Activated T-cell treated with anti-CD3 and anti-CD28 coated beads for 1 hour (primary cell): ENCODE measurements around the gene CARNS1.
"Not testable (repeated sequence)": the region's sequence is repeated elsewhere in the genome, so short reads cannot be mapped to it uniquely, and the experiment has no call there.

ENCODE experiments used
- DNase-seq: peaks from one replicate; pipeline ENCODE4 v3.0.0-alpha.2; 2020; ENCODE audit warnings: low read depth

Gene CARNS1

DNA sequence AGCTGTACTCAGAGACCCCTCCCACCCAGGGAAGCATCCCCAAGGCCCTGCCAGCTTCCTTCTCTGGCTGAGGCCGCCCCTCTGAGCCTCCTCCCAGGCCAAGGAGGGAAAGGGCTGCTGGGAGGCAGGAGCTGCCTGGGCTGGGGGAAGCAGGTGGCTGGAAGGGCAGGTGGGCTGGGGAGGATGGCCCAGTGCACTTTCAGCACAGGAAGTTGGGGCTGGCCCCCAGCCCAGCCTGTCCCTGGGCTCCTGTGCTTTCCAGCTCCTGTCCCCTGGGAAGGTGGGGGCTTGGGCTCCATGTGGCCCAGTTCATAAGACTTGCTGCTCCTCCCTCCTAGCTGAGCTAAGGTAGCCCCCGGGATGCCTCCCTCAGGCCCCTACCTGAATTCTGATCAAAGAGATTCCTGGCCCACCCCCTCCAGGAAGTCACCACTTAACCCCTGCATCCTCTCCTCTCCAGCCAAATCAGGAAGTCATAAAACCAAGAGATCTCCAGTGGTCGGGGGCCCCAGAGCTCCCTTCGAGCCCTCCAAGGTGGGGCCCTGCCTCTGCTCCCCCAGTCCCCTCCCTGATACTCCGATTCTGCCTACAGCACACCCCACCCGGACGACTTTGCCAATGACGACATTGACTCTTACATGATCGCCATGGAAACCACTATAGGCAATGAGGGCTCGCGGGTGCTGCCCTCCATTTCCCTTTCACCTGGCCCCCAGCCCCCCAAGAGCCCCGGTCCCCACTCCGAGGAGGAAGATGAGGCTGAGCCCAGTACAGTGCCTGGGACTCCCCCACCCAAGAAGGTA, 18.7 kb upstream of the CARNS1 start:
- no peak for DNase-seq

GRCh38 chr11:67397536-67397935, 17.9 kb upstream of the CARNS1 start:
- no peak for DNase-seq

GRCh38 chr11:67397986-67398660, 17.4 kb upstream of the CARNS1 start:
- DNase-seq = no peak

DNA sequence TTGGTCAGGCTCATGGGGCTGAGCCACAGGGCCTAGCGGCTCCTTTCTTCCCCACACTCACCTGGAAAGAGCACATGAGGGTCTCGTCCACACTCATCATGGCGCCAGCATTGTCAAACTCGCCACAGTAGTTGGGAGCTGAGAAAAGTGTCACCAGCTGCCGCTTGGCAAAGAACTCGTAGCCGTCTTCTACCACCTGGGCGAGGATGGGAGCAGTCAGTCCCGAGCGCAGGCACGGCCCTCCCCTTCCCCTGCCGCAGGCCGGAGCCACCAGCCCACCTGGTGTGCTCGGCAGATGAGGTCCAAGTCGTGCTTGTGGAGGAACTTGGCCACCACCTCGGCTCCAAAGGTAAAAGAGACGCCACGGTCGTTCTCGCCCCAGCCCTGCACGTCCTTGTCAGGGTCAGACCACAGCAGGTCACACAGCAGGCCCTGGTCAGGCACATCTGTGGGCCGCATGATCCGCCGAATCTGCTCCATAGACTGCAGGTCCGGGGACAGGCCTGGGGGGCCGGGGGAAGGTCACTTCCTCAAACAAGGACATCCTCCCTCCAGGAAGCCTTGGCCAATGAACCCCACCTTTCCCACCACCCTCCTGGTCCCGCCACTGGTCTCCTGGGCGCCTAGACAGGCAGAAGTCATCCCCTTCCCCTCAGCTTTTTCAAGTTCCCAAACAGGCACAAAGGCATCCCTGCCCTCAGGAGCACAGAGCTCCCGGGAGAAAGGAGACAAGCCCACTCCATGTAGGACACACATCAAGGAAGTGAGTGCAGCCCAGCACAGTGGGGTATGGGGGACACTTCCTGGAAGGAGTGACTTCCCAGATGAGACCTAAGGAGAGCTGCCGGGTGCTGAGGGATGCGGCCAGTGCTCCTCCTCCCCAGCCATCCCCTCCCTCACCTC, 16.6 kb upstream of the CARNS1 start:
- no peak for DNase-seq

- DNase-seq = no peak
Measured at GRCh38 chr11:67400251-67400941, 15.1 kb upstream of the CARNS1 start.

- DNase-seq = no peak
Measured at GRCh38 chr11:67400942-67401494, 14.5 kb upstream of the CARNS1 start.

DNA sequence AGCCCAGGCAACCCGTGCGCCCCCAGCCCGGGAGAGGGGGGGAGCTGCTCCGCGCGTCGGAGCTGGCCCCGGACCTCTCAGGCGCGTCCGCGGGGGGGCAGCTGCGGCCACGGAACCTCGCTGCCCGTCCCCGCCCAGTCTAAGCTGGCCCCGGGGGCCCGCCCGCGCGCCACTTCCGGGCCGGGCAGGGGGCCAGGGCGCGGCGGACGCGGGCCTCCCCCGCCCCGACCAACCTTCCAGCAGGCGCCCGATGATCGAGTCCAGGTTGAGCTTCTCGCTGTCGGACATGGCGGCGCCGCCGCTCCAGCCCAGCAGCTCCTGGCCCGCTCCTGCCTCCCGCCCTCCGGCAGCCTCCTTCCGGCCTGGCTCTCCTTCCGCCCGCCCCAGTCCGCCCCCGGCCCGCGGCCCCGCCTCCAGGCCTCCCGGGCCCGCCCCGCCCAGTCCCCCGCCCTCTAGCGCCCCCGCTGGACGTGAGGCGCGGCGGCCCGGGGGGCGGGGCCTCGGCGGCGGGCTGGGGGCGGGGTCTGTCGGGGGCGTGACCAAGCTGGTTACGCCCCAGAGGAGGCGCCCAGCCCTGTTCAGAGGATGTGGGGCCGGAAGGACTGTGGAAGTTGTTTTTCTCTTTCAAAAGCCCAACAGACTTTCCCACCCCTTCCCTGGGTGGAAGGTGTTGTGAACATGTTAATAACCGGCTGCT, 13.8 kb upstream of the CARNS1 start, which contains the start of gene PPP1CA:
PPP1CA (minus strand) TSS at position 364 of the 697 bp plus-strand sequence; CDS start at position 288, 76 bp downstream.
- DNase-seq = peak; percentile 90

GRCh38 chr11:67402192-67402839, 13.2 kb upstream of the CARNS1 start:
- not testable (repeated sequence) for DNase-seq

- not testable (repeated sequence) for DNase-seq
Measured at GRCh38 chr11:67403085-67403484, 12.4 kb upstream of the CARNS1 start.

DNA sequence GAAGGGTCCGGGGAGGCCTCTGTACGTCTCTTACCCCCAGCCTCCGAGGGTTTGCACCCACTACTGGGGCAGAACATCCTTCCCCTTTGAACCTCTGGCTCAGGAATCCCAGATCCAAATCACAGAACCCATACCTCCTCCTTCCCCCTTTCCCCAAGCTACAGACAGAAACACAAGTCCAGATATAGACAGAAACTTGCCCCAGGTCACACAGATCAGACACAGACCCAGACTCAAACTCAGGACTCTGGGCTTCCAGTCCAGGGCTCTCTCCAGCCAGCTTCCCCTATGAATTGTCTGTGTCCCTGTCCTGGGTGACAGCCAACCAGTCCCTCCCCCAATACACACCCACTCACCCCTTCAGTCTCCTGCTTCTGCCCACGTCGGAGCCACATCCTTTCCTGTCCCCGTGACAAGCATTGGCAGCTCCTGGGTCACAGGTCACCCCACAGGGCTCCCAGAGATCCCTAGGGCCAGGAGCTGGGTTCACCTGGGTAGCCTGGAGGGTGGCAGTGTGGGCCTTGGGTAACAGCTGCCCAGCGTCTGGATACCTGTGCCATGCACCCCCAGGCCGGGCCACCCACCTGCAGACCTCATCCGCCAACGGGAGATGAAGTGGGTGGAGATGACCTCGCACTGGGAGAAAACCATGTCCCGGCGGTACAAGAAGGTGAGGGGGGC, 10.8 kb upstream of the CARNS1 start:
- DNase-seq = no peak

DNA sequence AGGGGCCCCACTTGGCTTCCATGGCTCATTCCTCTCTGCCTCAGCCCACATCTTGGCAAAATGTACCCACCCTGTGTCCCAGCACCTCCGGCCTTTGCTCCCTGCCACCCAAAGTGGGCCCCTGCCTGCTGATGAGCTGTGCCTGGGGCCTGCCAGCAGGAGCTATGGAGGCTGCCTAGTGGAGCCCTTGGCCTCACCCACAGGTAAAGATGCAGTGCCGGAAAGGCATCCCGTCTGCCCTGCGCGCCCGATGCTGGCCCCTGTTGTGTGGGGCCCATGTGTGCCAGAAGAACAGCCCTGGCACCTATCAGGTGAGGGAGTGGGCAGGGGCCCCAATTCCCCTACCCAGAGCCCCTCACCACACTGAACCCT, 10.3 kb upstream of the CARNS1 start:
- DNase-seq = no peak

DNA sequence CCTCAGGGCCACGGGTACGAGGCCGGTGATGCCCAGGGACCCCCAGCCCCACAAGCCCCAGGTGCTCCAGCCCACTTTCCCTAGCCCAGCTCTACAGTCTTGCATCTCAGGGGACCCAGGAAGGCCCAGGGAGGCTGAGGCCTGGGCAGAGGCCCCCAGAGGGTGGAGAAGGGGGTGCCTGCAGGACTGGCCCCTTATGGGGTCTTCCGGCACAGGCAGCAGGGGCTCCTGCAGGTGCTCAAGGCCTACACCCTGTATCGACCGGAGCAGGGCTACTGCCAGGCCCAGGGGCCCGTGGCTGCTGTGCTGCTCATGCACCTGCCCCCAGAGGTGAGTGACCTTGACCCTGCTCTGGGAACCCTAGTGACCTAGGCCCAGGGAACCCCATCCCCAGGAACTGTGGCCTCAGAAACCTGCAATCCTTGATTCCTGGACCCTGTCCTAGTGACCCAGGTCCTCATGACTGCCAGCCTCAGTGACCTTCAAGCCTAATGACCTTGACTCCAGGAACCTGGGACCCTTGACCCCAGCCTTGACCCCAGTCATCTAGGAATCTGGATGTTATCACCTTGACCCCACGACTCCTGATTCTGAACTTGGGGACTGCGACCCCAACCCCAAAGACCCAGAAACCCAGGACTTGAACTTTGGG, 9.7 kb upstream of the CARNS1 start:
- no peak for DNase-seq

- DNase-seq = no peak
Measured at GRCh38 chr11:67406420-67406968, 9.0 kb upstream of the CARNS1 start.

DNA sequence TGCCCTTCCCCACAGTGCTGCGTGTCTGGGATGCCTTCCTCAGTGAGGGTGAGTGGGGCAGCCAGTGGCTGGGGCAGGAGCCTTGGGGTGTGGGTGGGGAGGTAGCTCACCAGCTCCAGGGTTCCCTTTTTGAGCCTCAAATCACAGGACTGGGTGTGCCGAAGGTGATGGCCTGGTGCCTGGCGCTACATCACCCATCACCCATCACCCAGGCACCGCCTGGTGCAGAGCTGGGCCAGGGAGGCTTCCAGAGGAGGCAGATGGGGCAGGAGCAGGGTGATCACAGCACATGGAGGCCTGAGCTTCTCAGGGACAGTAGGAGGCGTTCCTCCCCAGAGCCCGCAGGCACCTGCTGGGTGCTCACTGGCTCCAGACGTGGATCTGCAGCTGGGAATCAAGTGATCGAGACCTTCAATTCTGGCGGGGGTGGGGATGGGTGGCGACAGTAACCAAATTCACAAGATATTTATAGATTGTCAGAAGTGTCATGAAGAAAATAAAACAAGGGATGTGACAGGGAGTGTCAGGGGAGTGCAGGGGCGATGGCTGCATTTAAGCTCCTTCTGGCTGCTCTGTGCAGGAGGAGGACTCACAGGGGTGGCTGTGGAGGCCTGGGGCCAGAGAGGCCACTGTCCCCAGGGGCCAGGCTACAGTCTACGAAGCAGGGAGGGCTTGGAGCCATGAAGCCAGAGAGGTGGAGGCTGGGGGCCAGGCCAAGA, 8.3 kb upstream of the CARNS1 start:
- DNase-seq = no peak

DNA sequence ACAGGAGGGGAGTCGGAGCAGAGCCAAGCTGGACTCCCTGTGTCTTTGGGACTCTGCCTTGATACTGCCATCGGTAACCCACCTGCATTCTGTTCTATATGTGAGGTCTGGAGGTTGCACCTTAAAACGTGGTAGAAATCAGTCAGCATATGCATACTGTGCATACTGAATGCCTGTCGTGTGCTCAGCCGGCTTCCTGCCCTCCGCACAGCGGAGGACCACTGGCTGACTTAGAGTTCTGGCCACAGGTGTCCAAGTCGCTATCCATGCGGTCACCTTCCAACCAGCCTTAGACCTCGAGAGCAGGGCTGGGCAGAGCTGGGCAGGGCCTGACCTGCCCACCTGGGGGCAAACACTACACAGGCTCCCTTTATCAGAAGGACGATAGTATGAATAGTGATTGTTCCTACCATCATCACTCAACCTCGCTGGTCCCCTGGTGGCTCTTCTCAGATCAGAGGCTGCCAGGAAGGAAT, 7.8 kb upstream of the CARNS1 start:
- no peak for DNase-seq

DNA sequence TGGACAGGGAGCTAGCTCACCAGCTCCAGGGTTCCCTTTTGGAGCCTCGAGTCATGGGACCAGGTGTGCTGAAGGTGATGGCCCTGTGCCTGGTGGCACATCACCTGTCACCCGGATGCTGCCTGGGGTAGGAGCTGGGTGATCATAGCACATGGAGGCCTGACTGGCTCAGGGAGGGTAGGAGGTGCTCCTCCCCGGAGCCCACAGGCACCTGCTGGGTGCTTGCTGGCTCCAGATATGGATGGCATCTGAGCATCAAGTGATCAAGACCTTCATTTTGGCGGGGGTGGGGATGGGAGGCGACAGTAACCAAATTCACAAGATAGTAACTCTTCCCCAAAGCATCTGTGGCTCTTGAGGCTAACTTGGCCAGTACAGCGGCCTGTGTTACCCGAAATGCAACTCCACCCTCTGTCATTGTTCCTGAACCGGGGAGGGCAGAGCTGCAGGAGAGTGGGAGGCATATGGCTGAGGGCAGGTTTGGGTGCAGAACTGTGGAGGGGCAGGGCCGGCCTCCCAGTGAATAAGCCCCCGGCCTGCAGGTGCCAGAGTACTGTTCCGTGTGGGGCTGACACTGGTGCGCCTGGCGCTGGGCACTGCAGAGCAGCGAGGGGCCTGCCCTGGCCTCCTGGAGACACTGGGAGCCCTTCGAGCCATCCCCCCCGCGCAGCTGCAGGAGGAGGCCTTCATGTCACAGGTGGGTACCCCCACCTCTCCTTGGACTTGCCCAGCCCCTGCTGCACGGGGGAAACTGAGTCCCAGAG, 6.9 kb upstream of the CARNS1 start:
- no peak for DNase-seq

DNA sequence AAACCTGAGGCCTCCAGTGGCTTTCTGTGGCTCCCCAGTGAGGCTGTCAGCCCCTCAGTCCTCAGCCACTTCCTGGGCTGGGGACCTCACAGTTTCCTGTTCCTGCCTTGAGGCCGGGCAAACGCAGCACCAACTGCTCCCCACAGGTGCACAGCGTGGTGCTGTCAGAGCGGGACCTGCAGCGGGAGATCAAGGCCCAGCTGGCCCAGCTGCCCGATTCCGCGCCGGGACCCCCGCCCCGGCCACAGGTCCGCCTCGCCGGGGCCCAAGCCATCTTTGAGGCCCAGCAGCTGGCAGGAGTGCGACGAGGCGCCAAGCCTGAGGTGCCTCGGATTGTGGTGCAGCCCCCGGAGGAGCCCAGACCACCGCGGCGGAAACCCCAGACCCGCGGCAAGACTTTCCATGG, 6.2 kb upstream of the CARNS1 start:
- DNase-seq = peak; percentile 57
